Astrocyte of the cerebellum (primary cell): ENCODE measurements around the gene PRPSAP1.

Source experiments
- DNase-seq: peaks from one replicate; pipeline ENCODE4 v3.0.0-alpha.2; 2011; ENCODE audit warnings: low read depth
- H3K4me3 ChIP-seq: 2 replicates; pipeline ENCODE4 v1.5.1; 2011; ENCODE audit warnings: mild to moderate bottlenecking, low read depth, low read length, moderate library complexity
- CTCF ChIP-seq: IDR thresholded peaks from 2 replicates; pipeline ENCODE4 v1.5.1; 2012; ENCODE audit warnings: low read length, low read depth, moderate library complexity, mild to moderate bottlenecking; ENCODE audit errors: missing control alignments
- in situ Hi-C: cut with HindIII; loops from 2 replicates; pipeline ENCODE4 v1.10.0; 2017; ENCODE audit warnings: low sequenced_read_pairs

Gene PRPSAP1

GRCh38 chr17:76357597-76358158, 4.0 kb upstream of the PRPSAP1 start:
- in situ Hi-C loops, result no loop called here
- no peak for TF ChIP-seq CTCF
- no peak for DNase-seq
- H3K4me3 ChIP-seq, result no peak overlapping the region

GRCh38 chr17:76356803-76357456, 3.2 kb upstream of the PRPSAP1 start:
- no peak for TF ChIP-seq CTCF
- in situ Hi-C loops, result no loop called here
- DNase-seq, result no peak
- no peak overlapping the region for H3K4me3 ChIP-seq

- H3K4me3 ChIP-seq, result no peak overlapping the region
- in situ Hi-C loops, result no loop called here
- DNase-seq, result no peak
- no peak for TF ChIP-seq CTCF
Observed at GRCh38 chr17:76354747-76355310, 1.1 kb upstream of the PRPSAP1 start.

GRCh38 chr17:76354317-76354729, 607 bp upstream of the PRPSAP1 start:
- in situ Hi-C loops, result no loop called here
- DNase-seq, result no peak
- H3K4me3 ChIP-seq, result peak overlapping the region; percentile 80
- no peak for TF ChIP-seq CTCF

GRCh38 chr17:76353004-76353598, 615 bp downstream of the PRPSAP1 start:
- peak overlapping the region; percentile 80 for H3K4me3 ChIP-seq
- DNase-seq, result no peak
- in situ Hi-C loops, result no loop called here
- TF ChIP-seq CTCF, result no peak

GRCh38 chr17:76351526-76352071, 2.1 kb downstream of the PRPSAP1 start:
- H3K4me3 ChIP-seq, result no peak overlapping the region
- no peak for TF ChIP-seq CTCF
- DNase-seq, result no peak
- in situ Hi-C loops, result no loop called here
